ENCODE results near the gene SLA2. TPM values are rescaled to one million over a fixed set of nuclear protein-coding genes. Genes with fewer than 3 reads are reported as not detected.

SLA2 gene
- polyA plus RNA-seq, 2 of the 4 experiments (the other 2 are of a cell fraction): 0.06 TPM; not detected in 1

DNA sequence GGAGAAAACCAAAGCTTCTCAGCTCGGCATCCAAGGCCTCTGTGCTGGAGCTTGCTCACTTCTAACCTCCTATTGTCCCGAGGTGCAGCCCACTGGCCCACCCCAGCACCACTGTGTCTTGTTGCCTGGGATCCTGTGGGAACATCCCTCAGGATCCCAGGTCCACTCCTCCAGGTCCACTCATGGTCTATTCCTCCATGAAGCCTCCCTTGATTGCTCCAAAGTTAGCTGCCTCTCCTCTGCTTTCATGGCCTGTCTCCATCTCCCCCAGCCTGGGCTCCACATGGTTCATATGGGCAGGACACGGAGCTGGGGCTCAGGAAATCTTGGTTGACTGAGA, 13.9 kb downstream of the SLA2 start:
- TF ChIP-seq BHLHE40 (IDR thresholded peaks at IDR 0.05; ENCODE audit: low read depth, low read length) (no peak), FOSB (CRISPR knock-in tag; IDR thresholded peaks at IDR 0.05) (no peak)
- no peaks in the 10 kb centered on the region for H3K9me3 ChIP-seq
- no peaks in the 10 kb centered on the region for H3K4me1 ChIP-seq
- no peak overlapping the region for H3K4me2 ChIP-seq
- ChIA-PET POLR2A (no interaction called here), CTCF (interaction anchor here (0.6 to 1.3 kb wide), 3 partner anchors 15 to 57 kb away, joined by 3 to 4 read pairs (median 4); partner anchors contain the start of gene RAB5IF)
- no peak for ATAC-seq
- no peak overlapping the region for H3K4me3 ChIP-seq
- WGBS (ENCODE audit: missing lambda C conversion rate): 43% methylated on average over 3 of the region's 3 CpGs
- no peak overlapping the region for H3K27ac ChIP-seq
- no peak for FAIRE-seq
- no peak for DNase-seq (ENCODE audit: low read depth in 1 of 2, low spot score in 1 of 2)

DNA sequence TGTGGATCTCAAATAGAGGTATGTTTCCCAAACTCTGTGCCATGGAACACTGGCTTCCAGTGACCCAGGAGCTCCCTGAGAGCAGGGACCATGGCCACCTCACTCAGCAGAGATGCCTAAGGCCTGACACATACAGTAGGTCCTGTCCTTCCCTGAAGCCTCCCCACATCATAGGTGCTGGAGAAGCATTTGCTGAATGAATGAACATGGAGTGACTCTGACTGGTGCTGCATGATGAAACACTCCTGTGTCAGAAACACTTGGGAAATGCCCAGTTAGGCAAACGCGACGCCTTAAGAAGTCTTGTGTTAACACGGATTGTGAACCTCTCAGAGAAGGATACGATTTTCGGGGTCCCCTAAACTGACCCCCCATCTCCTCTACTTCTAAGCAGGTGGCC, 14.3 kb downstream of the SLA2 start:
- H3K4me1 ChIP-seq: no peaks in the 10 kb centered on the region
- 80% methylated on average over 6 of the region's 6 CpGs for WGBS (ENCODE audit: missing lambda C conversion rate)
- H3K27ac ChIP-seq: no peak overlapping the region
- H3K4me2 ChIP-seq: no peak overlapping the region
- ChIA-PET CTCF (no interaction called here), POLR2A (no interaction called here)
- H3K4me3 ChIP-seq: no peak overlapping the region
- no peak for ATAC-seq
- FAIRE-seq: no peak
- no peaks in the 10 kb centered on the region for H3K9me3 ChIP-seq
- TF ChIP-seq ZSCAN20 (CRISPR knock-in tag; IDR thresholded peaks at IDR 0.05) (no peak), BHLHE40 (IDR thresholded peaks at IDR 0.05; ENCODE audit: low read depth, low read length) (no peak), ZFP36 (IDR thresholded peaks at IDR 0.05; ENCODE audit: borderline replicate concordance, partially characterized antibody) (no peak)
- no peak for DNase-seq (ENCODE audit: low read depth in 1 of 2, low spot score in 1 of 2)

DNA sequence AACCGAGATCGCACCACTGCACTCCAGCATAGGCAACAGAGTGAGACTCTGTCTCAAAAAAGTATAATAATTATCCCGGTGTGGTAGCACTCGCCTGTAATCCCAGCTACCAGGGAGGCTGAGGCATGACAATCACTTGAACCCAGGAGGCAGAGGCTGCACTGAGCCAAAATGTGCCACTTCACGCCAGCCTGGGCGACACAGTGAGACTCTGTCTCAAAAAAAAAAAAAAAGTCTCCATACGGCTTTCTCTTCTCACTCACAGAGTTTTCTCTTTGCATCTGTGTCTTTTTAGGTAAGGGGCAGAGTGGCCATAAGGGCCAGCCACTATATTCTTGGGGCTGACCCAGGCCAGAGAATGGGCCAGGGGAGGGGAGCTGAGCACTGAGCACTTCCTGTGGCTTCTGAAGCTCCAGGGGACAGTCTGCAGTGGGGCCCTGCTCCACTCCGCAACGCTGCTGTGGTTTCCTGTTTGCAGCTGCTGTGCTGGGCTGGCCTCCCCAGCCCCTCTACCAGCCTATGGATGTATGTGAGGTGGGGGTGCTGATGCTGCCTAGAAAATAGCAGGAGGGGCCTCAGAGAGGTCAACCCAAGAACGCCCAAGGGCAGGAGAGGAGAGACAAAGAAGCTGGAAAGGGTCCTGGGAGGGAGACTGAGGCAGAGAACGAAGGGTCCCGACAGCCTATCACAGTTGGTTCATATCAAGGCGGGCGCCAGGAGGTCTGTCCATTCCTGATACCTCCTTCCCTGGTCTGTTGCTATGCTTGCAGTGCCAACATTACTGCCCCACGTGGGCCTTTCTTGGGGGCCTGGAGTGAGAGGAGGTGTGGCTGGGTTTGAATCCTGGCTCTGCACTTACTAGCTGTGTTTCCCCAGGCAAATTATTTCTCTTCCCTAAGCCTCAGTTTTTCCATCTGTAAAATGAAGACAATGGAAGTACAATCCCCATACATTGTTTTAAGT, 16.0 kb downstream of the SLA2 start:
- Histone ChIP-seq H3K27ac (no peak overlapping the region), H3K4me3 (no peak overlapping the region), H3K4me1 (no peaks in the 10 kb centered on the region), H3K4me2 (no peak overlapping the region), H3K9me3 (no peaks in the 10 kb centered on the region)
- ATAC-seq (no peak), DNase-seq (ENCODE audit: low read depth in 1 of 2, low spot score in 1 of 2) (no peak), FAIRE-seq (no peak)
- 84% methylated on average over 13 of the region's 15 CpGs for WGBS (ENCODE audit: missing lambda C conversion rate)
- POLR2A ChIA-PET: no interaction called here
- CTCF ChIA-PET: interaction anchor here (0.6 to 1.2 kb wide), 3 partner anchors 30 to 290 kb away, joined by 3 read pairs; no protein-coding TSS in a partner anchor
- TF ChIP-seq FOSB (CRISPR knock-in tag; IDR thresholded peaks at IDR 0.05): no peak
- TF ChIP-seq POLR2AphosphoS2 (conservative IDR thresholded peaks at IDR 0.05; ENCODE audit: low read length): no peak
- no peak for TF ChIP-seq SMC3 (IDR thresholded peaks at IDR 0.05)
- no peak for TF ChIP-seq RARB (CRISPR knock-in tag; IDR thresholded peaks at IDR 0.05)
- no peak for TF ChIP-seq BHLHE40 (IDR thresholded peaks at IDR 0.05; ENCODE audit: low read depth, low read length)
- no peak for TF ChIP-seq RAD21 (conservative IDR thresholded peaks at IDR 0.05 in 1 of 2, IDR thresholded peaks at IDR 0.05 in 1 of 2)
- TF ChIP-seq SREBF2 (IDR thresholded peaks at IDR 0.05): no peak
- no peak for TF ChIP-seq FOXS1 (CRISPR knock-in tag; IDR thresholded peaks at IDR 0.05)
- no peak for TF ChIP-seq JUNB (IDR thresholded peaks at IDR 0.05)
- TF ChIP-seq, protein P1, sequence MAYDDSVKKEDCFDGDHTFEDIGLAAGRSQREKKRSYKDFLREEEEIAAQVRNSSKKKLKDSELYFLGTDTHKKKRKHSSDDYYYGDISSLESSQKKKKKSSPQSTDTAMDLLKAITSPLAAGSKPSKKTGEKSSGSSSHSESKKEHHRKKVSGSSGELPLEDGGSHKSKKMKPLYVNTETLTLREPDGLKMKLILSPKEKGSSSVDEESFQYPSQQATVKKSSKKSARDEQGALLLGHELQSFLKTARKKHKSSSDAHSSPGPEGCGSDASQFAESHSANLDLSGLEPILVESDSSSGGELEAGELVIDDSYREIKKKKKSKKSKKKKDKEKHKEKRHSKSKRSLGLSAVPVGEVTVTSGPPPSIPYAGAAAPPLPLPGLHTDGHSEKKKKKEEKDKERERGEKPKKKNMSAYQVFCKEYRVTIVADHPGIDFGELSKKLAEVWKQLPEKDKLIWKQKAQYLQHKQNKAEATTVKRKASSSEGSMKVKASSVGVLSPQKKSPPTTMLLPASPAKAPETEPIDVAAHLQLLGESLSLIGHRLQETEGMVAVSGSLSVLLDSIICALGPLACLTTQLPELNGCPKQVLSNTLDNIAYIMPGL (CRISPR knock-in tag; IDR thresholded peaks at IDR 0.05; ENCODE audit: borderline replicate concordance): no peak
- TF ChIP-seq HDAC2 (IDR thresholded peaks at IDR 0.05): no peak

DNA sequence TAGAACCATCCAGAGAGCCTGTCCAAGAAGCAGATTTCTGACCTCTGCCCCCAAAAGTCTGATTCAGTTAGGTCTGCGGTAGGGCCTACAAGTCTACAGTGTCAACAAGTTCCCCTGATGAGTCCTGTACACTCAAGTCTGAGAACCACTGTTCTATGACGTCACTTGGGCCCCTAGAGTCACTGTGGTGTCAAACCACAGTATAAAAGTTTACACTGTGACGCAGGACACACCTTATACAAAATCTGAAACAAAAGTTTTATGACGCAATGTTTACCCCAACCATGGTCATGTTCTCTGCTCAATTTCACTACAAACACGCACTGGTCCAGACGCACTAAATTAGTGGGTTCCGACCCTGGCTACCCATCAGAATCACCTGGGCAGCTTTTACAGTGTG, 17.9 kb downstream of the SLA2 start:
- ChIA-PET CTCF (interaction anchor here (1.0 to 1.4 kb wide), 2 partner anchors 12 to 38 kb away, joined by 3 to 4 read pairs; no protein-coding TSS in a partner anchor), POLR2A (no interaction called here)
- Histone ChIP-seq H3K27ac (no peak overlapping the region), H3K4me2 (no peak overlapping the region), H3K9me3 (no peaks in the 10 kb centered on the region), H3K4me1 (no peaks in the 10 kb centered on the region), H3K4me3 (no peak overlapping the region)
- DNase-seq (ENCODE audit: low read depth in 1 of 2, low spot score in 1 of 2) (no peak), FAIRE-seq (no peak), ATAC-seq (no peak)
- 85% methylated on average over 7 of the region's 7 CpGs for WGBS (ENCODE audit: missing lambda C conversion rate)
- TF ChIP-seq FOSL2 (IDR thresholded peaks at IDR 0.05): no peak
- TF ChIP-seq FOSL2 (CRISPR knock-in tag; IDR thresholded peaks at IDR 0.05): no peak
- TF ChIP-seq HEYL (CRISPR knock-in tag; IDR thresholded peaks at IDR 0.05): no peak
- no peak for TF ChIP-seq MAZ (IDR thresholded peaks at IDR 0.05; ENCODE audit: borderline replicate concordance, low read depth, low read length)
- no peak for TF ChIP-seq GATA3 (IDR thresholded peaks at IDR 0.05; ENCODE audit: borderline replicate concordance)
- no peak for TF ChIP-seq FOXS1 (CRISPR knock-in tag; IDR thresholded peaks at IDR 0.05)
- no peak for TF ChIP-seq SREBF2 (IDR thresholded peaks at IDR 0.05)
- TF ChIP-seq PHF8 (IDR thresholded peaks at IDR 0.05; ENCODE audit: borderline replicate concordance, low read depth): no peak
- TF ChIP-seq ZFP36 (IDR thresholded peaks at IDR 0.05; ENCODE audit: borderline replicate concordance, partially characterized antibody): no peak
- TF ChIP-seq POLR2A (IDR thresholded peaks at IDR 0.05; ENCODE audit: low read length): no peak
- TF ChIP-seq CBX8 (IDR thresholded peaks at IDR 0.05): no peak
- TF ChIP-seq RCOR1 (IDR thresholded peaks at IDR 0.05; ENCODE audit: low read depth, low read length): no peak
- no peak for TF ChIP-seq SMC3 (IDR thresholded peaks at IDR 0.05)
- TF ChIP-seq NPAS2 (CRISPR knock-in tag; IDR thresholded peaks at IDR 0.05; ENCODE audit: borderline replicate concordance): no peak
- TF ChIP-seq HOXB13 (CRISPR knock-in tag; IDR thresholded peaks at IDR 0.05; ENCODE audit: low read depth): no peak
- TF ChIP-seq CBX2 (IDR thresholded peaks at IDR 0.05; ENCODE audit: borderline replicate concordance, low read depth): no peak
- TF ChIP-seq ESRRA (IDR thresholded peaks at IDR 0.05; ENCODE audit: borderline replicate concordance, low read length): no peak
- no peak for TF ChIP-seq POLR2AphosphoS2 (conservative IDR thresholded peaks at IDR 0.05; ENCODE audit: low read length)
